Activated naive CD8-positive, alpha-beta T cell treated with anti-CD3 and anti-CD28 coated beads, Interleukin-2, amount 50 U/mL, for 24 hours (primary cell): ENCODE results near the gene TMEM132D.

Experiments
- ATAC-seq: fragments of 150-1000 bp; cut with Tn5 transposase; one replicate; pipeline ENCODE4 v1.10.0; 2021
- DNase-seq: peaks from one replicate; pipeline ENCODE4 v3.0.0; 2021
- H3K27ac Mint-ChIP-seq: one replicate; pipeline ENCODE4 v1.8.0; 2021; ENCODE audit warnings: mild to moderate bottlenecking, mixed read lengths
- H3K27me3 Mint-ChIP-seq: one replicate; pipeline ENCODE4 v1.8.0; 2021; ENCODE audit warnings: mixed read lengths
- H3K36me3 Mint-ChIP-seq: one replicate; pipeline ENCODE4 v1.8.0; 2021; ENCODE audit warnings: low read depth, mixed read lengths
- H3K4me1 Mint-ChIP-seq: one replicate; pipeline ENCODE4 v1.8.0; 2021; ENCODE audit warnings: mixed read lengths
- H3K4me3 Mint-ChIP-seq: one replicate; pipeline ENCODE4 v1.8.0; 2021; ENCODE audit warnings: mild to moderate bottlenecking, moderate library complexity, mixed read lengths
- H3K9me3 Mint-ChIP-seq: one replicate; pipeline ENCODE4 v1.8.0; 2021; ENCODE audit warnings: mixed read lengths

The TMEM132D gene

DNA sequence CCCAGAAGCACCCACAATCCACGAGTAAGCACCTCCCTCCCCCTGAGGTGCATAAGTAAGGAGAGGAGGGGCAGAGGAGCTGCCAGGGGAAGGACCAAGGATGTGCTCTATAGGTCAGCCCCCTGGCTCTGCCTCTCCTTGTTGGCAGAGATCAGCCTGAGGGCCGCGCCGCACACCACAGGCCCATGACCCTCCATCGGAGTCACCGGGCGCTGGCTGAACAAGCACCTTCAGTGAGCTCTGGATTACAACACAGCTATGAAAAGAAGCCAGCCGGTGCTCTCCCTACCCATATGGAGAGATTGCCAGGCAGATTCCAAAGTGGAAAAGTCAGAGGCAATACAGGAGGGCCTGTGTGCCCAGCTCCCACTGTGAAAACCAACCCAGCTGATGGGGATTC is 793.2 kb downstream of the TMEM132D start:
- Mint-ChIP-seq H3K27ac (no peak overlapping the region), H3K9me3 (peaks cover 4% of the 10 kb centered on the region), H3K36me3 (no peaks in the 10 kb centered on the region), H3K4me3 (no peak overlapping the region), H3K27me3 (no peaks in the 10 kb centered on the region), H3K4me1 (no peaks in the 10 kb centered on the region)
- DNase-seq (no peak), ATAC-seq (no peak)

DNA sequence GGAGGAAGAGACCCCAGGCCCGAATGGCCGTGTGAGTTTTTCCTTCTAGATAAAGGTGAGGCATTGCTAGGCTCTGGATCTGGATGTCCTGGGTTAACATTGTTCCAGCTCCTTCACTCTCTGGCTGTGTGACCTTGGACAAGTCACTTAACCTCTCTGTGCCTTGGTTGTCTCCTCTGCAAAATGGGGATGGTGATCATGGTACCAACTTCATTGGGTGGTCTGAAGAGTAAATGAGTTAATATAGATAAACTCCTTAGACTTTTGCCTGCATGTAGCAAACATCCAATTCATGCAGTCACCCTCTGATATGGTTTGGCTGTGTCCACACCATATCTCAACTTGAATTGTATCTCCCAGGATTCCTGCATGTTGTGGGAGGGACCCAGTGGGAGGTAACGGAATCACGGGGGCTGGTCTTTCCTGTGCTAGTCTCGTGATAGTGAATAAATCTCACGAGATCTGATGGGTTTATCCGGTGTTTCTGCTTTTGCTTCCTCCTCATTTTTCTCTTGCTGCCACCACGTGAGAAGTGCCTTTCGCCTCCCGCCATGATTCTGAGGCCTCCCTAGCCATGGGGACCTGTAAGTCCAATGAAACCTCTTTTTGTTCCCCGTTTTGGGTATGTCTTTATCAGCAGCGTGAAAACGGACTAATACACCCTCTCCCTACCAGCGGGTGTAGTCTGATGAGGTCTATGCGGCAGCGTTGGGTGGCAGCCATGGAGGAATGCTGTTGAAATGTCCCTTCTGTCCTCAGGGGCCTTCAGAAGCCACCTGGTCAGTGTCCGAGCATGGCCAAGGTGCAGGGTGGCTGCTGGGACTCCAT is 794.4 kb downstream of the TMEM132D start:
- H3K9me3 Mint-ChIP-seq: no peaks in the 10 kb centered on the region
- no peaks in the 10 kb centered on the region for H3K36me3 Mint-ChIP-seq
- H3K27ac Mint-ChIP-seq: no peak overlapping the region
- ATAC-seq (no peak), DNase-seq (no peak)
- no peaks in the 10 kb centered on the region for H3K4me1 Mint-ChIP-seq
- no peak overlapping the region for H3K4me3 Mint-ChIP-seq
- H3K27me3 Mint-ChIP-seq: no peaks in the 10 kb centered on the region

GRCh38 chr12:129106772-129107171 is 797.1 kb downstream of the TMEM132D start:
- Mint-ChIP-seq H3K9me3 (peaks cover 3% of the 10 kb centered on the region), H3K4me3 (no peak overlapping the region), H3K36me3 (no peaks in the 10 kb centered on the region), H3K4me1 (no peaks in the 10 kb centered on the region), H3K27me3 (no peaks in the 10 kb centered on the region), H3K27ac (no peak overlapping the region)
- no peak for ATAC-seq
- no peak for DNase-seq

- DNase-seq (no peak), ATAC-seq (no peak)
- Mint-ChIP-seq H3K4me1 (no peaks in the 10 kb centered on the region), H3K27ac (no peak overlapping the region), H3K27me3 (no peaks in the 10 kb centered on the region), H3K36me3 (no peaks in the 10 kb centered on the region), H3K9me3 (peaks cover 7% of the 10 kb centered on the region), H3K4me3 (no peak overlapping the region)
Measured at GRCh38 chr12:129103231-129103630, 800.6 kb downstream of the TMEM132D start.

GRCh38 chr12:129102233-129102632 is 801.6 kb downstream of the TMEM132D start:
- H3K9me3 Mint-ChIP-seq: peaks cover 7% of the 10 kb centered on the region
- no peak overlapping the region for H3K4me3 Mint-ChIP-seq
- ATAC-seq: no peak
- DNase-seq: no peak
- H3K36me3 Mint-ChIP-seq: no peaks in the 10 kb centered on the region
- no peak overlapping the region for H3K27ac Mint-ChIP-seq
- no peaks in the 10 kb centered on the region for H3K27me3 Mint-ChIP-seq
- no peaks in the 10 kb centered on the region for H3K4me1 Mint-ChIP-seq

- no peaks in the 10 kb centered on the region for H3K27me3 Mint-ChIP-seq
- peaks cover 7% of the 10 kb centered on the region for H3K9me3 Mint-ChIP-seq
- no peaks in the 10 kb centered on the region for H3K36me3 Mint-ChIP-seq
- H3K4me3 Mint-ChIP-seq: no peak overlapping the region
- ATAC-seq (no peak), DNase-seq (no peak)
- no peaks in the 10 kb centered on the region for H3K4me1 Mint-ChIP-seq
- H3K27ac Mint-ChIP-seq: no peak overlapping the region
Measured at GRCh38 chr12:129101816-129102215, 802.0 kb downstream of the TMEM132D start.

DNA sequence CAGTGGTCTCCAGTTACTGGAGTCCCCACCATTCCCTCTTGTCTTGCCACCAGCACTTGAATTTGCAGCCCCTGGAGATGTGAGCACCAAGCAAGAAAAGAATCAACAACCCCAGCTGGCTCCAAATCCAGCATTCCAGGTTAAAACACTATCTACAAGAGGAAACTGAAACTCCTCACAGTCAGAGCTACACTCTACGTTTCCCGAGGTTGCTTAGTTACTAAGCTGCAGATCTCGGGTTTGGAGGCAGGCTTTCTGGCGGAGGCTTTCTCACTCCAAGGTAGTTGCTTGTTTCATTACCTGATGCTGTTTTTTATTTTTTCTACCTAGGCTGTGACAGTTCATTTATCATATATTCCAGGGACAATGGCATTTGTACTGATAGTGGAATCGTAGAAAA is 802.4 kb downstream of the TMEM132D start:
- DNase-seq (no peak), ATAC-seq (no peak)
- Mint-ChIP-seq H3K27ac (no peak overlapping the region), H3K4me3 (no peak overlapping the region), H3K9me3 (peaks cover 7% of the 10 kb centered on the region), H3K27me3 (no peaks in the 10 kb centered on the region), H3K36me3 (no peaks in the 10 kb centered on the region), H3K4me1 (no peaks in the 10 kb centered on the region)

- peaks cover 7% of the 10 kb centered on the region for H3K9me3 Mint-ChIP-seq
- ATAC-seq (no peak), DNase-seq (no peak)
- no peak overlapping the region for H3K4me3 Mint-ChIP-seq
- no peaks in the 10 kb centered on the region for H3K36me3 Mint-ChIP-seq
- no peaks in the 10 kb centered on the region for H3K4me1 Mint-ChIP-seq
- no peak overlapping the region for H3K27ac Mint-ChIP-seq
- H3K27me3 Mint-ChIP-seq: no peaks in the 10 kb centered on the region
Measured at GRCh38 chr12:129097451-129097850, 806.4 kb downstream of the TMEM132D start.

GRCh38 chr12:129096968-129097367 is 806.9 kb downstream of the TMEM132D start:
- H3K27me3 Mint-ChIP-seq: no peaks in the 10 kb centered on the region
- no peak overlapping the region for H3K4me3 Mint-ChIP-seq
- H3K9me3 Mint-ChIP-seq: peaks cover 7% of the 10 kb centered on the region
- DNase-seq: no peak
- H3K36me3 Mint-ChIP-seq: no peaks in the 10 kb centered on the region
- no peaks in the 10 kb centered on the region for H3K4me1 Mint-ChIP-seq
- no peak overlapping the region for H3K27ac Mint-ChIP-seq
- ATAC-seq: no peak

GRCh38 chr12:129096184-129096583 is 807.6 kb downstream of the TMEM132D start:
- no peak for ATAC-seq
- H3K27ac Mint-ChIP-seq: no peak overlapping the region
- no peaks in the 10 kb centered on the region for H3K36me3 Mint-ChIP-seq
- H3K4me3 Mint-ChIP-seq: no peak overlapping the region
- no peaks in the 10 kb centered on the region for H3K27me3 Mint-ChIP-seq
- peaks cover 7% of the 10 kb centered on the region for H3K9me3 Mint-ChIP-seq
- DNase-seq: no peak
- no peaks in the 10 kb centered on the region for H3K4me1 Mint-ChIP-seq

DNA sequence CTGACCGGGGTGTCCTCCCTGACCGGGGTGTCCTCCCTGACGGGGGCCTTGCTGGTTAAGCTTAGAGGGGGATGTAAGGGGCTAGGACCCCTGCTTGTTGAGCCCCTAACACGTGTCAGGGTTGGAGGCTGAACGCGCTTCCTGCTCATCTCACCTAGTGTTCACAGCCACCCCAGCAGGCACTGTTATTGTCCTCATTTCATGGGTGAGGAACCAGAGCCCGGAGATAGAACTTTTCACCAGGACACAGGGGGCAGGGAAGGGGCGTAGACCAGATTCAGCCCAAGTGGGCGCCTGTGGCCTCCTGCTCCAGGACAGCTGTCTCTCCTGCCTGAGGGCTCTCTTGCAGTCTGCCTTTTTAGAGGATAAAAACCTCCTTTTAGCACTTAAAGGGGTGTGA is 814.2 kb downstream of the TMEM132D start:
- H3K9me3 Mint-ChIP-seq: peaks cover 11% of the 10 kb centered on the region
- no peaks in the 10 kb centered on the region for H3K4me1 Mint-ChIP-seq
- no peaks in the 10 kb centered on the region for H3K36me3 Mint-ChIP-seq
- H3K4me3 Mint-ChIP-seq: no peak overlapping the region
- no peak for DNase-seq
- H3K27ac Mint-ChIP-seq: no peak overlapping the region
- H3K27me3 Mint-ChIP-seq: no peaks in the 10 kb centered on the region
- ATAC-seq: no peak

GRCh38 chr12:129084875-129085826 is 818.7 kb downstream of the TMEM132D start:
- H3K27ac Mint-ChIP-seq: no peak overlapping the region
- H3K4me3 Mint-ChIP-seq: no peak overlapping the region
- no peaks in the 10 kb centered on the region for H3K4me1 Mint-ChIP-seq
- ATAC-seq (peak; percentile 24), DNase-seq (no peak)
- no peaks in the 10 kb centered on the region for H3K27me3 Mint-ChIP-seq
- peaks cover 7% of the 10 kb centered on the region for H3K9me3 Mint-ChIP-seq
- H3K36me3 Mint-ChIP-seq: no peaks in the 10 kb centered on the region

- peaks cover 4% of the 10 kb centered on the region for H3K9me3 Mint-ChIP-seq
- H3K27ac Mint-ChIP-seq: no peak overlapping the region
- H3K4me1 Mint-ChIP-seq: no peaks in the 10 kb centered on the region
- ATAC-seq (no peak), DNase-seq (no peak)
- H3K27me3 Mint-ChIP-seq: no peaks in the 10 kb centered on the region
- H3K36me3 Mint-ChIP-seq: no peaks in the 10 kb centered on the region
- no peak overlapping the region for H3K4me3 Mint-ChIP-seq
Measured at GRCh38 chr12:129083121-129083840, 820.5 kb downstream of the TMEM132D start.

GRCh38 chr12:129082441-129082840 is 821.4 kb downstream of the TMEM132D start:
- no peak for ATAC-seq
- no peak for DNase-seq
- H3K27me3 Mint-ChIP-seq: no peaks in the 10 kb centered on the region
- H3K4me3 Mint-ChIP-seq: no peak overlapping the region
- no peaks in the 10 kb centered on the region for H3K4me1 Mint-ChIP-seq
- H3K36me3 Mint-ChIP-seq: no peaks in the 10 kb centered on the region
- H3K27ac Mint-ChIP-seq: no peak overlapping the region
- peaks cover 4% of the 10 kb centered on the region for H3K9me3 Mint-ChIP-seq
